ENCODE measurements around the gene SLC16A10. TPM values are rescaled to one million over a fixed set of nuclear protein-coding genes. Genes with fewer than 3 reads are reported as not detected.
A peak's percentile ranks its signal among the peaks of the same experiment; 100 is the strongest.

The SLC16A10 gene
- total and polyA plus RNA-seq, 2 of the 8 experiments (the other 6 are each of a cell fraction or from before 2014, with no cell fraction given) = 18.6 to 23.2 TPM

DNA sequence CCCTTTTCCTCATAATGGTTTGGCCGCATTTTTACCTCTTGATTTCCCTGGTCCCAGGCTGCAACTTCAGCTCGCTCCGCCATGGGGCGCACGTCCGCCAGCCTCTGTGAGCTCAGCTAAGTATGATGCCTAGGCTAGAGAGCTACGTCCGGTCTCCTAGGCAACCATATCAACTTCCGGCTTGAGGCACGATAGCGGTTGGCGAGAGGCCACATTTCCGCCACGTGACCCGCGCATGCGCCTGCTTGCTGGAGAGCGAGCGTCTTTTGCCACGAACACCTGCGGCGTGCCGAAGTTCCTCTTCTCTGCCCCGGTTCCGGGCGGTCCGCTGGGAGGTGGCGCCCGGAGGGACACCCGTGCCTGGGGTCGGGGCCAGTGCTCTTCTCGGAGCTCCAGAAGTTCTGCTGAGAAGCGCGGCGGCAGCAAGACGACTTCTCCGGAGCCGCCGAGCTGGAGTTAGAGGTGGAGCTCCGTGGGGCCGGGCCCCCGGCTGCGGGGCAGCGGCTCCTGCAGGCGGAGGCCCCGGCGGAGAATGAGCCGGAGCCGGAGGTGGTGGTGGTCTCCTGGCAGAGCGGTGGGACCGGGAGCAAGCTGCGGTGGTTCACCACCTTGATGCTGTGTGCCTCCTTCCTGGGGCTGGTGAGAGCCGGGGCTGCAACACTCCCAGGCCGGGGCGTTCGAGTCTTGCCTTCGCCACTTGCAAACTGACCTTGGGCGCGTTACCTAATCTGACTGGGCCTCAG, 172.0 kb downstream of the SLC16A10 start:
- peaks cover 0 to 2% of the 10 kb centered on the region in 2 experiments for H4K20me1 ChIP-seq (replicated peaks in 1 of 2; ENCODE audit: control insufficient read depth in 1 of 2, insufficient read depth in 2 of 2, low read length in 2 of 2)
- peak overlapping the region; percentile 47 to 81 (median 68) for H3K4me3 ChIP-seq (ENCODE audit: extremely low read depth in 1 of 4, insufficient read depth in 2 of 4, low read depth in 3 of 4, low read length in 4 of 4)
- no peak overlapping the region for H3K14ac ChIP-seq (ENCODE audit: insufficient read length)
- FAIRE-seq (peak; percentile 97), DNase-seq (ENCODE audit: low read depth in 1 of 2, low spot score in 2 of 2) (peak; percentile 97 to 98)
- peak overlapping the region; percentile 37 for H3K27ac ChIP-seq (ENCODE audit: low read depth, low read length)
- WGBS, 2 experiments (ENCODE audit: extremely low coverage in 1 of 2, insufficient coverage in 1 of 2, insufficient read length in 1 of 2, insufficient replicate concordance in 2 of 2, low coverage in 1 of 2, low lambda C conversion rate in 2 of 2, missing lambda C conversion rate in 1 of 2) = 7% methylated on average over 47 of the region's 59 CpGs; no CpG with 5 or more reads in 1 of the 2 experiments
- H3K79me1 ChIP-seq (ENCODE audit: low read depth, low read length) = no peaks in the 10 kb centered on the region; the same call in 1 of the 2 replicates
- H4K8ac ChIP-seq (ENCODE audit: extremely low read depth, insufficient read depth, low read length) = peak overlapping the region; percentile 89
- H2AK5ac ChIP-seq (ENCODE audit: low read depth, low read length) = no peak overlapping the region
- no peak overlapping the region for H3K23ac ChIP-seq (ENCODE audit: insufficient read length)
- H3K9me3 ChIP-seq (ENCODE audit: insufficient read depth in 2 of 2, low read depth in 1 of 2, low read length in 1 of 2) = no peaks in the 10 kb centered on the region
- H2BK15ac ChIP-seq (ENCODE audit: low read length) = no peak overlapping the region
- peaks cover 2 to 8% (median 5%) of the 10 kb centered on the region in 4 experiments; a peak in 6 of 7 replicates for H3K4me1 ChIP-seq (replicated peaks in 1 of 4; ENCODE audit: control insufficient read depth in 3 of 4, insufficient read depth in 4 of 4, low read length in 3 of 4)
- H3K18ac ChIP-seq (ENCODE audit: extremely low read depth, low read length) = no peak overlapping the region
- no peak overlapping the region for H2BK12ac ChIP-seq (ENCODE audit: low read depth, low read length)
- H3K79me2 ChIP-seq (ENCODE audit: control insufficient read depth in 1 of 2, insufficient read depth in 2 of 2, low read length in 2 of 2) = peaks cover 3 to 34% of the 10 kb centered on the region in 2 experiments; a peak in 3 of 4 replicates
- H3K56ac ChIP-seq (replicated peaks; ENCODE audit: insufficient read length, low read depth, low read length) = peak overlapping the region; percentile 64
- H4K91ac ChIP-seq (replicated peaks; ENCODE audit: insufficient read length, low read length) = no peak overlapping the region
- H3K4ac ChIP-seq (replicated peaks; ENCODE audit: insufficient read length, low read depth, low read length) = no peak overlapping the region
- H2BK5ac ChIP-seq (ENCODE audit: low read depth, low read length) = no peak overlapping the region
- H3K23me2 ChIP-seq (ENCODE audit: low read depth, low read length) = peaks cover 3% of the 10 kb centered on the region; the same call in 1 of the 2 replicates
- H3K4me2 ChIP-seq (ENCODE audit: insufficient read depth in 1 of 2, low read depth in 2 of 2, low read length in 2 of 2) = peak overlapping the region; percentile 27 to 74; a peak in 3 of 4 replicates
- no peak overlapping the region for H2BK20ac ChIP-seq (ENCODE audit: low read length)
- H3K36me3 ChIP-seq (ENCODE audit: control insufficient read depth in 2 of 4, insufficient read depth in 4 of 4, low read length in 3 of 4) = peaks cover 5 to 8% (median 6%) of the 10 kb centered on the region in 4 experiments; a peak in 6 of 8 replicates
- peak overlapping the region; percentile 36; the same call in 1 of the 2 replicates for H2AFZ ChIP-seq (ENCODE audit: low read length)
- ChIA-PET CTCF (ENCODE audit: partially characterized antibody) (interaction anchor here (0.6 to 2.4 kb wide), 38 partner anchors 9 to 786 kb away, joined by 3 to 16 read pairs (median 4); no protein-coding TSS in a partner anchor), POLR2A (ENCODE audit: partially characterized antibody) (interaction anchor here (0.6 to 1.5 kb wide), 7 partner anchors 224 to 385 kb away, joined by 3 to 8 read pairs (median 3); partner anchors contain the start of gene REV3L)
- H3K27me3 ChIP-seq (replicated peaks in 1 of 4; ENCODE audit: control insufficient read depth in 3 of 4, extremely low read depth in 1 of 4, insufficient read depth in 3 of 4, low read length in 3 of 4) = no peaks in the 10 kb centered on the region
- no peak overlapping the region for H2BK120ac ChIP-seq (replicated peaks; ENCODE audit: low read depth, low read length)
- peak overlapping the region in 2 of 4 experiments; percentile 20 to 54; a peak in 4 of 7 replicates for H3K9ac ChIP-seq (replicated peaks in 1 of 4; ENCODE audit: extremely low read depth in 1 of 4, low read depth in 3 of 4, low read length in 3 of 4)
- H4K5ac ChIP-seq (ENCODE audit: insufficient read length, low read depth, low read length) = no peak overlapping the region
- TF ChIP-seq TCF12 (IDR thresholded peaks at IDR 0.05; ENCODE audit: low read depth, low read length) = no peak
- no peak for TF ChIP-seq POU5F1 (IDR thresholded peaks at IDR 0.05; ENCODE audit: low read depth, low read length)
- TF ChIP-seq SIN3A (conservative IDR thresholded peaks at IDR 0.05 in 1 of 2, IDR thresholded peaks at IDR 0.05 in 1 of 2; ENCODE audit: low read depth in 1 of 2, low read length in 2 of 2) = peak; percentile 51 to 98; a peak in 2 of 4 replicates
- peak; percentile 67 for TF ChIP-seq TAF1 (IDR thresholded peaks at IDR 0.05; ENCODE audit: low read depth, low read length)
- TF ChIP-seq SP1 (IDR thresholded peaks at IDR 0.05; ENCODE audit: low read depth, low read length) = no peak
- TF ChIP-seq KDM1A (IDR thresholded peaks at IDR 0.05; ENCODE audit: borderline replicate concordance, low read length) = peak; percentile 95
- TF ChIP-seq SIRT6 (IDR thresholded peaks at IDR 0.05; ENCODE audit: low read length) = no peak
- peak; percentile 12 to 77; a peak in 1 of 4 replicates for TF ChIP-seq HDAC2 (IDR thresholded peaks at IDR 0.05; ENCODE audit: borderline replicate concordance in 1 of 2, low read depth in 2 of 2, low read length in 2 of 2)
- TF ChIP-seq ASH2L (IDR thresholded peaks at IDR 0.05; ENCODE audit: low read length) = peak; percentile 89
- TF ChIP-seq CBX8 (IDR thresholded peaks at IDR 0.05; ENCODE audit: borderline replicate concordance, low read depth, low read length) = no peak
- no peak; a peak in 1 of 3 replicates for TF ChIP-seq EP300 (IDR thresholded peaks at IDR 0.05; ENCODE audit: borderline replicate concordance in 1 of 2, low read depth in 2 of 2, low read length in 2 of 2)
